HG03520 (cell line): ENCODE measurements around the gene KCNJ4.
"Not testable (repeated sequence)": the region's sequence is repeated elsewhere in the genome, so short reads cannot be mapped to it uniquely, and the experiment has no call there.

Experiments used
- ATAC-seq: cut with Tn5 transposase; IDR thresholded peaks from one replicate; pipeline ENCODE4 v1.9.1; 2021; ENCODE audit warnings: mild to moderate bottlenecking, moderate library complexity; ENCODE audit not compliant: unreplicated experiment

The KCNJ4 gene

GRCh38 chr22:38394929-38395624, 59.9 kb downstream of the KCNJ4 start:
- not testable (repeated sequence) for ATAC-seq

- not testable (repeated sequence) for ATAC-seq
Measured at GRCh38 chr22:38389428-38389818, 65.6 kb downstream of the KCNJ4 start.

DNA sequence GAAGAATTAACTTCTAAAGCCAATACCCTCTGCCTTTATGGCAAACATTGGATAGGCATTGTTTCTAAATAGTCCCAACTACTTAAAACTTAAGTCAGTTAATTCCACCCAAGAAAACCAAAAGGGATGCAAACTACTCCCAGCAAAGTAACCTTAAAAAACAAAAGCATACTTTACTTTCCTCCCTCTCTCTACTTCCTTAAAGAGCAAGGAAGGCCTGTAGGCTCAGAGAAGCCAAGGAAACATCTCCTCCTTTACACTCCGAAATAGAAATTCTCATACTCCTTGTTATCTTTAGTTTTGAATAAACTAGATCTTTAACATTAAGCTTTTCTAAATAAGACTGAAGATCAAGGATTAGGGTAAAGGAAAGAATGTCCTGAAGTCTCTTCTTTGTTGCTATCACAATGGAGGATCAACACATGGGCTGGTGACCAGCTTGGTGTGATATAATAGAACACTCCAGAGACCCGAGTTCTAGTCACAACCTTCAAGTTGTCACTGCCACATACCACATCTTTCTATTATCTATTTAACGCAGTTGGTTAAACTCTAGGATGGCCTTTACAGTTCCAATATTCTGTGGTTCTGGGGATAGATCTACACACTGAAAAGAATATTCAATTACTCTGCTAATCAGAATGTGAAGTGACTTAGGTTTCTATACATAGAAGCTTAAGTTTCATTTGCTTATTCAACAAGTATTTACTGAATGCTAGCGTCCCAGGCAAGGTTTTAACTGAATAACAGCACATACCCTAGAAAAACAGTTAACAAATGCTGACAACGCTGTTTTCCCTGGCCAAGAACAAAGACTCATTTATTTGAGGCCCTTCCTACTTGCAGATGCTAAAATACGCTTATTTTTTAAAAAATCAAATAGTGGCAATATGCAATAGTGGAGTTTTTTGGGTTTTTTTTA, 66.2 kb downstream of the KCNJ4 start:
- ATAC-seq, result not testable (repeated sequence)

DNA sequence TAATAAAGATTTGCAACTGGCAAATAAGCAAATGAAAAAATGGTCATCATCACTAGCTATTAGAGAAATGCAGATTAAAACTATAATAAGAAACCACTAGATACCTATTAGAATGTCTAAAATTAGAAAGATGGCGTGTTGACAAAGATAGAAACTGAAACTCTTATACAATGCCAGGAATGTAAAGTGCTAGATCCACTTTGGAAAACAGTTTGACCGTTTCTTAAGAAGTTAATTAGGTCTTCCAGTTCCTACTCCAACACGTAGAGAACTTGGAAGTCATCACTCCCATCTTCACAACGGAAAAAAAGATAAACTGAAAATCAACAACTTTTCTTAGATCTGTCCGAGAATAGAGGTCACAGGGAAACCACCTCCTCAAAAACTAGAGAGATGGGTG, 68.1 kb downstream of the KCNJ4 start:
- not testable (repeated sequence) for ATAC-seq

DNA sequence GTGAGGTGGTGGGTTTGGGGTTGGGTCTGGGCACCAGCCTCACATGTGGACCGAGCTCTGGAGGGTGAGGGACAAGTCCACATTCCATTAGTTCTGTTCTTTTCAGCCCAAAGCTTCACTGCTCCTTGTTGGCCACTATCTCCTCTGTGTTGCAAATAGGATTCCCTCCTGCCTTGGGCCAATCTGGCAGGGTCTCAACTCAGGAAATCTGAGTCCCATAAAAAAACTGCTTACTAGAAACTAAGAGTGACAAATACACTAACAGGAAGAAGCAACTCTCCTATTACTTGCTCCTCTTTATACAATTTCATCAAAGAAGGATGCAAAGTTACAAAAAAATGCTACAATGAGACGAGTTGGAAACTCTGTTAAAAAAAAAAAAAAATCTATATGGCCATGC, 71.6 kb downstream of the KCNJ4 start:
- no peak for ATAC-seq

- ATAC-seq, result not testable (repeated sequence)
Measured at GRCh38 chr22:38381371-38381770, 73.6 kb downstream of the KCNJ4 start.
